GM18868 (cell line): ENCODE results near the gene PSPN.

Experiments
- ATAC-seq: cut with Tn5 transposase; IDR thresholded peaks from one replicate; pipeline ENCODE4 v1.9.1; 2021; ENCODE audit warnings: mild to moderate bottlenecking, moderate library complexity; ENCODE audit not compliant: unreplicated experiment

The PSPN gene, protein sequence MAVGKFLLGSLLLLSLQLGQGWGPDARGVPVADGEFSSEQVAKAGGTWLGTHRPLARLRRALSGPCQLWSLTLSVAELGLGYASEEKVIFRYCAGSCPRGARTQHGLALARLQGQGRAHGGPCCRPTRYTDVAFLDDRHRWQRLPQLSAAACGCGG

DNA sequence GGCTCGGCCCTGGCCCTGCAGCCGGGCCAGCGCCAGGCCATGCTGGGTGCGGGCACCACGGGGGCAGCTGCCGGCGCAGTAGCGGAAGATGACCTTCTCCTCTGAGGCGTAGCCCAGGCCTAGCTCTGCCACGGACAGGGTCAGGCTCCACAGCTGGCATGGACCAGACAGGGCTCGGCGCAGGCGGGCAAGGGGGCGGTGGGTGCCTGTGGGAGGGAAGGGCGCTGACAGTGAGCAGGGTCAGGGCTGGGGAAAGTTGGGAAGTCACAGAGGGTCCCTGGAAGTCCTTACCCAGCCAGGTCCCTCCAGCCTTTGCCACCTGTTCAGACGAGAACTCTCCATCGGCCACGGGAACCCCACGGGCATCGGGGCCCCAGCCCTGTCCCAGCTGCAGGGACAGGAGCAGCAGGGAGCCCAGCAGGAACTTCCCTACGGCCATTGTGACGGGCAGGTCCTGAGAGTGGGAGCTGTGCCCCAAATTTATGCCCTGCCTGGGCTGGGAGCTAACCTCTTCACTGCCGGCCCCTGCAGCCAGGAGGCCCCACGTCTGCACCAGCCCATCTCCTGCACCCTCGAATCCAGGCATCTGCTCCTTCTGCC is at the start of gene PSPN:
Gene PSPN (minus strand): TSS at position 523 of the 600 bp plus-strand sequence. CDS start 84 bp downstream, at position 439.
- ATAC-seq = no peak

DNA sequence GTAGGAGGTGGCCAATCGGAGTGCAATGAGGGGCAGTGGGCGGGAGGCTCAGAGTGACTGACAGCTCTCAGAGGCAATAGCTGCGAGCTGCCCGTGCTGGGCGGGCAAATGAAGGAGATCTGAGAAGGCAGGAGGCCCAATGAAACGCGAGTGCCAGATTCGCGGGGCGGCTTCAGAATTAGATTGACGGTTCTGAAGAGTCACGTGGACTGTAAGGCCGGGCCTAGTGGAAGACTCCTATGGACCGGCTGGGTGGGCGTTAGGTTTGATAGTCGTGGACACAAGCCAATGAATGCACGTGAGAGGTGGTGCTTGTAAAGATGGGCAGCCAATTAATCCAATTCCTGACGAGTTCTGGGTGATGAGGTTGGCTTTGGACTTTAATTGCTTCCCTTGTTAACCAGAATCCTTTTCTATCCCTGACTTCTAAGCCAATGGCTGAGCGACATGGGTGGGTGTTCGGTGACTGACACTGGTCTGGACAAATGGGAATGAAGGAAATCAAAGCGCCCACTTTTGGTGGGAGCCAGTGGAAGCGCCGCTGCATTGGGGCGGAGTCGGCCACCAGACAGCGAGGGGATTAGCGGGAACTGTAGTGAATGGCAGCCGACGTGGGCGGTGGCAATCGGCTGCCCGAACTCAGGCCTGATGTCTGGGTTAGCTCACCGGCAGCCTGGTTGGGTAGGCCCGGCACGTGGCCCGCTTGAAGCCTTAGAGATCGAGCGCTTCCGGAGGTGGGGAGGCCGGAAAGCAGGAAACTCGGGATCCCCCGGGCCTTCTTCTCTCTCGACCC is 49.4 kb upstream of the PSPN start:
- peak; percentile 88 for ATAC-seq

DNA sequence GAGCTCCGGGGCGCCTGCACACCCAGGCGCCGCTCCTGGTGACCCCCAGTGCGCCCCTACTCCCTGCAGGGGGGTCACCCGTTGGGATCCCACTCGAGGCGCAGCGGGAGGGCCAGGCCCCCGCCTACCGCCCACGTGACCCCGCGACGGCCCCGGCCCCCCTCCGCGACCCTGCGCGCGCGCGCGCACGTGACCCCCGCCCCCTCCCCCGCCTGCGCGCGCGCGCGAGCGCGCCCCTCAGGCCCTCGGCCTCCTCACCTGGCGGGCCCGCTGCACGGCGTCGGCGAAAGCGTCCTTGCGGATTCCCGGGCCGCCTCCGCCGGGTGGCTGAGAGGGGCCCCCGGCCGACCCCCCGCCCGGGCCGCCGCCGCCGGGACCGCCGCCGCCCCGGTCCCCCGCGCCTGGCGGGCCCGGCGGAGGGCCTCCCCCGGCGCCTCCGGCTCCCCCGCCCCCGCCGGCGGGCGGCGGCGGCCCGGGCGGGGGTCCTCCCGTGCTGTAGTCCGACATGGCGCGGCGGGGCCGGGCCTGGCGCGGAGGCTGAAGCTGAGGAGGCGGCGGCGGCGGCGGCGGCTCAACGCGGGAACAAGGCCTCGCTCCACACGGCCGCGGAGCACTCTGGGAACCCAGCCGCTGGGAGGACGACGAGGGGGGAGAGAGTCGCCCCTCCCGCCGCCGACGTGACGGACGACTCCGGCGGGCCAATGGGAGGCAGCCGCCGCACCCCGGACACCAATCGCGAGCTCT is 48.6 kb upstream of the PSPN start, which contains the start of gene KHSRP:
Gene KHSRP (minus strand): TSS at position 617 of the 744 bp plus-strand sequence. CDS start 110 bp downstream, at position 507.
- no peak for ATAC-seq

DNA sequence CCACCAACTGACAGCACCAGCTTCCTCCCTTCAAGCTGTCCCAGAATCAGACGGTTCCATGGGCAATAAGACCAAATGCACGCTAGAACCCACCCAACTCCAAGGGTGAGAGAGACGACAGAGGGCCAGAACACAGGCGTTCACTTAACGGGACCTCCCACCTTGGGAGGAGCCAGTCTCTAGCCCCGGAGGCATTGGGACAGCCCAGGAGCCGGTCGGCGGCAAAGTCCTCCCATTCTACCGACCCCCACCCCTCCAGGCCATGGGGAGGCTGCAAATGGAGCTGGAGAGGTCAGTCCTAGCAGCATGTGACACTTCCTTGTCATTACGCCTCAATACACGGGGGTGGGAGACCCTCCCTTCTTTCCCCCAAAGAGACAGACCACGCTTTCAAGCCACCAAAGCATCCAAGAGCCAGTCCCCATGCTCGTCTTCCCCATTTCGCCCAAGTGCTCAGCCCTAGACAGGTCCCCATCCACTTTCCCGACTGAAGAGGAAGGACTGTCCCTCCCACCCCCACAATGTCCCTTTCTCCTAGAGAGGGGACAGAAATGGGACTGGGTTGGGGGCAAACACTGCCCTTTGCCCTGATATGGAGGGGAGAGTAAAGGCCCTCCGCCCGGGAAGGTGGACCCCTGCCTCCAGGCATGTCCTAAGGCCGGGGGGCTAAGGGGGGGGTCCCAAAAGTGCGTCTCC is 47.9 kb upstream of the PSPN start:
- no peak for ATAC-seq

DNA sequence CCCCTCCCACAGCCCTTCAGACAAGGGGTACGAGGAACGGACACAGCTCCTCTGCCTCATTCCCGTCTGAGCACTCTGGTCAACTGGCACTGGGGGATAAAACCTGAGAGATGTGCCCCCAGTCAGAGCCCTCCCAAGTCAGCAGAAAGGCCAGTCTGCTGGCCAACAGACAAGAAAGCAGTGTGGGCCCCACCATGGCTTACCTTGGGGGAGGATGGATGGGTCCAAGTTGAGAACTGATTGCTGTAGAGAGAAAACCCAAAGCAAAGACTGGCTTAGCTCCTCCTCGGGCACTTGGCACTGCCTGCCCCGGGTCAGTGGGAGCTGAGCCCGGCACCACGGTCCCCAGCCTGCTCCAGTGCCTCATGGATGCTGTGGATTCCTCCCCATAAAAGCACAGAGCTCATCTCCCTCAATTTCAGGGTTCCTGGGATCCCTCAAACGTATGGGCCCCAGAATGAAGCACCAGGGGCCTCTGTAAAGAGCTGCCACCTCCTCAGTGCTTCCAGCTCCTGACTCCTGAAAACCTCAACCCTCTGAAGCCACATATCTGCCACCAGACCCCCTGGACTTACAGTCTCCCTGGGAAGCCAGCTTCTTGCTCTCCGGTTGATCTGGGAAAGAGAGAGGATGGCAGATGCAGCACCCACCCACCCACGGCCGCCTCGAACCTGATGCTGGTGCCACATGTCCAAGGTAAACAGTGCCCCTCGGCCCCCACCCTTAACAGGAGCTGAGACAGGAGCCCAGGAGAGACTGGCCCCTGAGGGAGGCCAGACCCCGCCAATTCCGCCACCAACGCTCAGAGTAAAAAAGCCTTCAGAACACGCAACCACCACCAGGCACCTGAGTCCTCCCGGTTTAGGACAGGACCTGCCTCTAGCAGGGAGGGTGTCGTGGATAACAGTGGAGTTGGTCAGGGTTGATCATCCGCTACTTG is 45.6 kb upstream of the PSPN start:
- ATAC-seq = no peak

DNA sequence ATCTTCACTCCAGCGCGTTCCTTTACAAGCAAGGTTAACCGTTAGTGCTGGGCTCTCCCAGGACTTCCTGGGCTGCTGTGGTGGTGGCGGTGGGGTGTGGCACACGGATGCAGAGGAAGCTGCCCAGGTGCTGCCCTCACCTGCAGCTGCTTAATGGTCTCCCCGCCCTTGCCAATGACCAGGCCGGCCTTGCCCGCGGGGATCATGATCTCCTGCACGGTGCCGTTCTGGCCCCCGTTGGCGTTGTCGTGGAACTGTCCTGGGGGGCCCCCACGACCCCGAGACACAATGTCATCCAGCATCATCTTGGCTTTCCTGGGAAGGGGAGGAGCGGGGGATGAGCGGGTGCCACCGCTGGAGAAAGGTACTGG is 42.8 kb upstream of the PSPN start:
- no peak for ATAC-seq

DNA sequence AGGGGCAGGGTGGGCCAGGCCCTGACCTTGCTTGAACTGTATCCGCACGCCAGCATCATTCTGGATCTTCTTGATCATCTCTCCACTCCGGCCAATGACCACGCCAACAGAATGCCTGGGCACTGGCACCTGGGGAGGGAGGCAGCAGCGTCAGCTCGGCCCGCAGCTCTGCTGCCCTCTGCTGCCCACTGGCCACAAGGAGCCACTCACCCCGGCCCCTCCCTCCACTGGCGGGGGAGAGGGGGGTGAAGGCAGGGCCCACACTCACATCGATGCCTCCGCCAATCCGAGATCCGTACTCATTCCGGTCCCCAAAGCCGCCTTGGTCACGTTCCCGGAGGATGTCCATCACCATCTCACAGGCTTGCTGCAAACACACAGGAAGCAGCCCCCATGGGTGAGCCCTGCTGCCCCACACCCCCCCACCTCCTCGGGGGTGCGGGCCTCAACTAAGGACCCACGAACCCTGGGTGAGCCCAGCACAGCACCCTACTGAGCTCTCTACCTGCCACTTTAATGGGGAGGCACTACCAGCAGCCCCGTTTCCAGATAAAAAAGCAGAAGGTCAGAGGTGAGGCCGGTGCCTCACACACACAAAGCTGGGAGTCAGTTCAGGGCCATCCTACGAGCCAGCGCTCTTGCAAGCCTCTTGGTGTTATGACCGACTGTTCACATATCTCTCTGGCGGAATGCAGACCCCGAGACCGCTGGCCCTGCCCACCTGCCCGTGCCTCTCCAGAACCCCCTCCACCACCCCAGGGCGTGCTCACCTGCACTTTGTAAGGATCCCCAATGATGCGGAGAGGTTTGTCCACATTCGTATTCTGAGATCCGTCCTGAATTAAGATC is 42.2 kb upstream of the PSPN start:
- no peak for ATAC-seq

DNA sequence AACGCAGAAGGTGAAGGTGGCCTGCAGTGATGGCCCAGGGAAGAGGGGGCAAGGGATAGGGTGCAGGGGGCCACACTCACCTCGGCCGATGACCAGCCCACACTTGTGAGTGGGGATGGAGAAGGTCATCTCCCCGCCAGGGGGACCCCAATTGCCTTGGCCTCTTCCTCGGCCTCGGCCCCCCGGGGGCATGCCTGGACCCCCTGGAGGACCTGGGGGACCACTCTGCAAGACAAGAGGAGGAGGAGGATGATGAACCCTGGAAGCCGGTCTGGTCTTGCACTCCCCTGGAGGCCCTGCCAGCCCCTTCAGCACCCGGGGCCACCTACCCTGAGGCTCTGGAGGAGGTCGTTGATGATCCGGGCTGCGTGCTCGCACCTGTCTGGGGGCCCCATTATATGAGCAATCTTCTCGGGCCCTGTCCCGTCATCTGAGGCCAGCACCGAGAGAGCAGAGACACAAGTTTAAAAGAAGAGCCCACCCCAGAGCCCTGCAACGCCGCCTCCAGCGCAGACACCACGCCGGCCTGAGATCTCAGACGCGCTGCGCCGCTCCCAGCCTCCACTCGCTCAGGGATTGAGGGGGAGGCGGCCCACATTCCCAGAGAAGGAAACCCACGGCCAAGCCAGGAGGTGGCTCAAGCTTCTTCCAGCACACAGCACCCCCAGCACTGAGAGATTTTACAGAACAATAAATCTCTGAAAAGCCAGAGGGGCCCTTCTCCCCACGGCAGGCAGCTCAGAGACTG is 41.1 kb upstream of the PSPN start:
- ATAC-seq = no peak

DNA sequence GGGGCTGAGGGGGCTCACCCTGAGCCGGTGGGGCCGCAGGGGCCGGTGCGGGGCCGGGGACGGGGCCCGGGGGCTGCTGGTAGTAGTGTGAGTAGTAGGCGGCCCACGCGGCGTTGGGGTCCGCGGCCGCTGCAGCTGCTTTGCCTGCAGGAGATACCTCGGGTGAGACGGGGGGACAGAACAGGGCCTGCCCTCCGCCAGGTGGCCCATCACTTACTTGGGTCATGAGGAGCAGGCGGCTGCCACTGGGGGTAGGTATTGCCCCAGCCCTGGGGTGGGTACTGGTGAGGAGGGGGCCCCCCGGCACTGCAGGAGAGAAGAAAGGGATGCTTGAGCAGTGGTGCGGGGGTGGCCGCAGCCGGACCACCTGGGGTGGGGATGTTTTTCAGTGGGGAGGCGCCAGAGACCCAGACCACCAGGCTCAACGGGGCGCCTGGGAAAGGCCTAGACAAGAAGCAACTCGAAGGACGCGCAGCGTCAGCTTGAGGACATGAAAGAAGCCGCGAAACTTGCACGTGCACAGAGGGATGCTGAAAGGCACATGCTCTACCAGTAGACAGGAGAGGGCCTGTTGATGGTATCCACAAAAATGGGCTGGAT is 40.0 kb upstream of the PSPN start:
- ATAC-seq = no peak

DNA sequence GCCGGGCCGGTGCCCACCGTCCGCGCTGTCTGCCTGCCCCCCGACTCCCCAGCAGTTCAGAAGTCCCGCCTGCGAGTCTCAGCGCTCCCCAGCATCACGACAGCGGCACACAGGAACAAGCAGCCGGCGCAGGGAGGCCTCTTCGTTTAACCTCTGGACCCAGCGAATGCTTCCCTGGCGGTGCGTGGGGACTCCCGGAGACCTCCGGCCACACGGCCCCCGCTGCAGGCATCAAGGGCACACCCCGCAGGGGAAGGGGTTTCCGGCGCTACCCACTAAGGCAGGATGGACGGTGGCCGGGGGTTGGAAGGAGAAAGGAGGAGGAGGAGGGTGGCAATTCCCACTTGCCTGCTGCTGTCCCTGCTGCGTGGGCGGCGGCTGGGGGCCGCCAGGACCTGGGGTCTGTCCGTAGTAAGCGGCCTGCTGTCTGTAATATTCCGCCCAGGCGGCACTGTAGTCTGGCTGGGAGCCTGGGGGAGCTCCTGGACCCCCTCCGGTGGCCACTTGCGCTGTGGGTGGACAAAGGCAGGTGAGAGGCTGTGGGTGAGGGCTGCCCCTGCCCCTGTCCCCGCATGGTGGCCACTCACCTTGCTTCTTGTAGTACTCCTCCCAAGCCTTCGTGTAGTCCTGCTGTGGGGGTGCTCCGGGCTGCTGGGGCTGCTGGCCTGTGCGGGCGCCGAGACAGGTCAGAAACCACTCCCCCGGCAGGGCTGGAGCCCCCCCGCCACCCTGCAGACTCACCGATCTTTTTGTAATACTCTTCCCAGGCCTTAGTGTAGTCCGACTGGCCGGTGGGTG is 39.3 kb upstream of the PSPN start:
- no peak for ATAC-seq

DNA sequence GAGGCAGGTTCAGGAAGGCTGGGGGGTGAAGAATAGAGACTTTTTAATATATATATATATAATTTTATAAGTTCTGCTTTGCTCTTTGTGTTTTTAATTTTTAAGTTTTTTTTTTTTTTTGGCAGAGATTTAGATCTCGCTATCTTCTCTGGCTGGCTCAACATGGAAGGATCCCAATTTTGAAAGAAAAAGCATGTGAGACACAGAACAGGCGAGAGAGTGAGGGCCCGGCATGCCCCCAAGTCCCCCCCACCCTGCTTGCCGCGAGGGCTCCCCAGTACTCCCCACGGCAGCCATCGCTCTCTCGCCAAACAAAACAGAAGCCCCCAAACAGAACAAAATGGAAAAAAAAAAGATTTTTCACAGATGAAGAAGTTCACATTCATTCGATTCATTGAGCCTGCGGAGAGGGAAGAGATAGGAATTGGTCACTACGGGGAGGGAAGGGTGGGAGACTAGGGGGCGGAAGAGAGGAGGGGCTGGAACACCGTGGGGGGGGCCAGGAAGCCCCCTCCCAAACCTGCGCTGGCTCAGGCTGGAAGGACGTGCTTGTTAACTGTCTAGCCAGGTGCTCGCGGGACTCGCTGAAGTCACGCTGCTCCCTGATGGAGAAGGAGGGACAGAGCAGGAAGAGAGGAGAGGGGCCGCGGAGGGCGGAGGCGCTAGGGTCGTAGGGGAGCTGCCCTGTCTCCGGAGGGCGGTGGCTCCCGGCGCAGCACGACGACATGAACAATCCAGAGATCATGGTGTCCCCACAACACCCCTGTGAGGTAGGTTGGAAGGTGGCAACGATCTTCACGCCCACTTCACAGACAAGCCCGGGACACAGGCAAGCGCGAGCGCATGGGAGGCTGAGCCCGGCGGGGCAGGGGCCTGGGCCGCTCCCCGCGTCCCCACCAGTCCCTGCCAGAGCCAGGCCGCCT is 38.2 kb upstream of the PSPN start:
- ATAC-seq = no peak

DNA sequence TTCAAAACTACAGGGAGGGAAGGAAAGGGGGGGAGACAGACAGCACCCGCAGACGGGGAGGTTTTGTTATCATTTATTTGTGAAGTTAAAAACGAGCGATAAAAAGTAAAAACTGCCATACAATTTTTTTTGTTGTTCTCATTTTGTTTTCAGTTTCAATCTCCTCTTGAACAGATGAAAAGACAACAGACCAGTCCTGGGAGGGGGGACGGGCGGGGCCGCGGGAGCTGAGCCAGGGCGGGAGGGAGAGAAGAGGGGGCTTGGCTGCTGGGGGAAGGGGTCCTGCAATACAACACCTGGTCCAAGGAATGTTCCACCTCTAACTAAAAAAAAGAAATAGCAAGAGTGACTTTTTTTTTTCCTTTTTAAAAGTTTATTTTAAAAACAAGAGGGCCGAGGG is 37.6 kb upstream of the PSPN start:
- no peak for ATAC-seq

DNA sequence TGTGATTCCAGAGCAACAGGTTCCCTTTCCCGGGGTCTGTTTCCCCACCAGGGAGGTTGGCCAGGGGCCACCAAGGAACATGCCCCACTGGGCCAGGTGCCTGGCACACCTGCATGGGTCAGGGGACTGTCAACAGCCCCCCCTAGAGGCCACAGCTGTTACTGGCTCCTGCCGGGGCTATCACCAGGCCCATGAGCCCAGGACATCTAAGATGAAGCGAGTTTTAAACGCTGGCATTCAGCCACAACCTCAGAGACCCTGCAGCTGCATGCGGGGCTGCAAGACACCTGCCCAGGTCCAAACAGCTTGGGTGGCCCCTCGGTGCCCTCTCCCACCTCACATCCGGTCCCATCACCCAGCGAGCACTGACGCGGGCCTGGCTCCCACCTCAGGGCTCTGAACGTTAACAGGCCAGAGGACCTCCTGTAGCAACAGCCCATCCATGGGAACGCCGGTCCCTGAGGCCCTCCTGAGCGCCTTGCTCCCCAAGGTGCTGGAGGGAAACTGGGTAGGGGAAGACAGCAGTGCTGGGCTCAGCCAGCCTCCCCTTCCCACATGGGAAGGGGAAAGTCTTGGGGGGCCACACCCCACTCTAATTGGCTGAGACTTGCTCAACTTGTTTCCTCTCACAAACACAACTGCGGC is 36.8 kb upstream of the PSPN start:
- no peak for ATAC-seq

DNA sequence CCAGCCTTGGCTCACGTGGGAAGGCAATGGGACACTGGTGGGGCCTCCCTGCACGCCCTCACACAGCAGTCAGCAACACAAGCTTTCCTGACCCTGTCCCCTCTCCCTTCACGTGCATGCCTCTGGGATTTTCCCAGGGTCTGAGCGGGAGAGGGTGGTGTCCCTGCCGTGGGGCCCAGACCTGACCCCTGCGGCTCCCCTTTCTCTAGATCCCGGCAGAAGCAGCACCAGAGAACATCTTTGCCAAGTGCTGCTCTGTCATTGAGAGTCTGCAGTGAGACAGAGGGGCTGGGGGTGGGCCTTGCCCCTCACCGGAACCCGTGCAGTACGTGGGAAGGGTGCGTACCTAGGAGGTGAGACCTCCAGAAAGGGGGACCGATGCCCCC is 36.3 kb upstream of the PSPN start:
- no peak for ATAC-seq

DNA sequence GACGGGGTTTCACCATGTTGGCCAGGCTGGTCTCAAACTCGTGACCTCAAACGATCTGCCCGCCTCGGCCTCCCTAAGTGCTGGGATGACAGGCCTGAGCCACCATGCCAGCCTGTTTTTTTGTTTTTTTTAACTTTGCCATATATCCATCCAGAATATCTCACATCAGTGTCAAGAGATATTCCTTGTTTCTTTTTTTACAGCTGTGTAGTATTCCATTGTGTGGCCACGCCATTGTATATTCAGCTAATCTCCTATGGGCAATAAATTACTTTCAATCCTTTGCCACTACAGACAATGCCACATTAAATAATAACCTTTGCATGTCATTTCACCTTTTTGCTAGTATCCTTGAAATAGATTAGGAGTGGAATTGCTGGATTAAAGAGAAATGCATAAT is 33.6 kb upstream of the PSPN start:
- ATAC-seq = no peak
